ENCODE data around the gene THOC5. TPM values are rescaled to one million over a fixed set of nuclear protein-coding genes. Genes with fewer than 3 reads are reported as not detected.

THOC5 gene
- polyA plus RNA-seq, 1 of the 3 experiments (the other 2 are of a cell fraction), result 95.9 TPM

- WGBS (ENCODE audit: low lambda C conversion rate), result 54% methylated on average over 5 of the region's 6 CpGs
- ChIA-PET CTCF (no interaction called here), POLR2A (no interaction called here)
- no peaks in the 10 kb centered on the region for H3K9me2 ChIP-seq
- no peaks in the 10 kb centered on the region for H3K79me2 ChIP-seq (ENCODE audit: insufficient read depth)
- TF ChIP-seq EZH2phosphoT487 (IDR thresholded peaks at IDR 0.05; ENCODE audit: borderline replicate concordance, low read depth), result no peak
- TF ChIP-seq TEAD4 (IDR thresholded peaks at IDR 0.05; ENCODE audit: borderline replicate concordance, insufficient read depth), result no peak
- TF ChIP-seq REST (IDR thresholded peaks at IDR 0.05; ENCODE audit: low read depth, low read length), result peak; percentile 92
- TF ChIP-seq SMC3 (IDR thresholded peaks at IDR 0.05; ENCODE audit: low read depth, low read length), result no peak
- TF ChIP-seq USF2 (IDR thresholded peaks at IDR 0.05; ENCODE audit: borderline replicate concordance, low read depth, low read length), result no peak
- no peaks in the 10 kb centered on the region for H3K36me3 ChIP-seq (replicated peaks in 1 of 2; ENCODE audit: control insufficient read depth in 1 of 2, insufficient read depth in 2 of 2, low read length in 1 of 2)
- H3K27ac ChIP-seq (ENCODE audit: low read depth in 2 of 2, low read length in 1 of 2), result no peak overlapping the region
- no peak overlapping the region for H3K4me2 ChIP-seq
- DNase-seq, result no peak
- no peak overlapping the region for H3K4me3 ChIP-seq (ENCODE audit: low read depth in 2 of 2, low read length in 1 of 2)
- H2AFZ ChIP-seq (ENCODE audit: low read depth), result no peak overlapping the region
- H3K9ac ChIP-seq, result no peak overlapping the region
- 0 out of 2 replicates have a peak, but pooled peaks cover 5% of the 10 kb centered on the region for H4K20me1 ChIP-seq (ENCODE audit: insufficient read depth)
- no peaks in the 10 kb centered on the region for H3F3A ChIP-seq (replicated peaks; ENCODE audit: insufficient read depth)
- peaks cover 0 to 27% of the 10 kb centered on the region in 2 experiments; a peak in 1 of 4 replicates for H3K4me1 ChIP-seq (ENCODE audit: control insufficient read depth in 1 of 2, insufficient read depth in 2 of 2, low read depth in 1 of 2, low read length in 1 of 2)
- H3K27me3 ChIP-seq (ENCODE audit: insufficient read depth), result peaks cover 9% of the 10 kb centered on the region; the same call in 1 of the 2 replicates
- H3K9me3 ChIP-seq, result no peaks in the 10 kb centered on the region
Observed at GRCh38 chr22:29476116-29476515, 77.4 kb downstream of the THOC5 start.

- Histone ChIP-seq H3K79me2 (ENCODE audit: insufficient read depth) (no peaks in the 10 kb centered on the region), H4K20me1 (ENCODE audit: insufficient read depth) (0 out of 2 replicates have a peak, but pooled peaks cover 5% of the 10 kb centered on the region), H3K36me3 (replicated peaks in 1 of 2; ENCODE audit: control insufficient read depth in 1 of 2, insufficient read depth in 2 of 2, low read length in 1 of 2) (no peaks in the 10 kb centered on the region), H3K9me3 (no peaks in the 10 kb centered on the region), H3K9me2 (no peaks in the 10 kb centered on the region), H3K4me2 (no peak overlapping the region), H3F3A (replicated peaks; ENCODE audit: insufficient read depth) (no peaks in the 10 kb centered on the region), H2AFZ (ENCODE audit: low read depth) (no peak overlapping the region), H3K27ac (ENCODE audit: low read depth in 2 of 2, low read length in 1 of 2) (no peak overlapping the region), H3K9ac (no peak overlapping the region), H3K4me3 (ENCODE audit: low read depth in 2 of 2, low read length in 1 of 2) (no peak overlapping the region), H3K4me1 (ENCODE audit: control insufficient read depth in 1 of 2, insufficient read depth in 2 of 2, low read depth in 1 of 2, low read length in 1 of 2) (peaks cover 0 to 26% of the 10 kb centered on the region in 2 experiments; a peak in 1 of 4 replicates), H3K27me3 (ENCODE audit: insufficient read depth) (peaks cover 9% of the 10 kb centered on the region; the same call in 1 of the 2 replicates)
- ChIA-PET POLR2A (no interaction called here), CTCF (no interaction called here)
- TF ChIP-seq FOXJ3 (CRISPR knock-in tag; IDR thresholded peaks at IDR 0.05) (no peak), RXRA (IDR thresholded peaks at IDR 0.05; ENCODE audit: borderline replicate concordance, low read depth) (no peak), MXI1 (IDR thresholded peaks at IDR 0.05; ENCODE audit: low read depth, low read length) (no peak), SIN3A (IDR thresholded peaks at IDR 0.05; ENCODE audit: borderline replicate concordance, low read depth, low read length) (no peak), POLR2AphosphoS5 (IDR thresholded peaks at IDR 0.05; ENCODE audit: low read depth, low read length) (no peak), NFIC (IDR thresholded peaks at IDR 0.05; ENCODE audit: borderline replicate concordance) (no peak), TAF1 (IDR thresholded peaks at IDR 0.05; ENCODE audit: borderline replicate concordance, low read depth, low read length) (no peak), RAD21 (IDR thresholded peaks at IDR 0.05; ENCODE audit: low read length) (no peak), MEF2A (IDR thresholded peaks at IDR 0.05; ENCODE audit: borderline replicate concordance, low read depth) (no peak), JUND (IDR thresholded peaks at IDR 0.05) (no peak), RCOR1 (IDR thresholded peaks at IDR 0.05; ENCODE audit: low read length) (no peak), NRF1 (IDR thresholded peaks at IDR 0.05; ENCODE audit: low read depth, low read length) (no peak), YY1 (IDR thresholded peaks at IDR 0.05; ENCODE audit: low read depth) (no peak)
- no peak for DNase-seq
- 80% methylated on average over 8 of the region's 8 CpGs for WGBS (ENCODE audit: low lambda C conversion rate)
Observed at GRCh38 chr22:29475550-29475949, 78.0 kb downstream of the THOC5 start.
